Activated T-cell treated with anti-CD3 and anti-CD28 coated beads, Interleukin-2, amount 50 U/mL, for 72 hours (primary cell): ENCODE results near the gene MRAP2. TPM values are rescaled to one million over a fixed set of nuclear protein-coding genes. Genes with fewer than 3 reads are reported as not detected.
"Not testable (repeated sequence)": the region's sequence is repeated elsewhere in the genome, so short reads cannot be mapped to it uniquely, and the experiment has no call there.

ENCODE experiments used
- ATAC-seq, 2 donors: fragments of 150-1000 bp; cut with Tn5 transposase; replicated peaks in 1 of 2; 2 replicates each; pipeline ENCODE4 v1.10.0; 2021; ENCODE audit warnings: moderate library complexity in 2 of 2, mild to moderate bottlenecking in 1 of 2
- DNase-seq, 2 donors: peaks; one replicate each; pipeline ENCODE4 v3.0.0; 2021 to 2022; ENCODE audit warnings: mixed read lengths in 1 of 2
- H3K27ac Mint-ChIP-seq: one replicate; pipeline ENCODE4 v1.8.0; 2022; ENCODE audit warnings: mild to moderate bottlenecking, moderate library complexity, mixed read lengths
- H3K27me3 Mint-ChIP-seq: one replicate; pipeline ENCODE4 v1.8.0; 2022; ENCODE audit warnings: low read depth, mixed read lengths
- H3K36me3 Mint-ChIP-seq, 2 donors: one replicate each; pipeline ENCODE4 v1.8.0; 2022; ENCODE audit warnings: mixed read lengths in 2 of 2, mild to moderate bottlenecking in 1 of 2; ENCODE audit not compliant: insufficient read depth in 2 of 2
- H3K4me1 Mint-ChIP-seq: one replicate; pipeline ENCODE4 v1.8.0; 2022; ENCODE audit warnings: low read depth, mixed read lengths
- H3K4me3 Mint-ChIP-seq, 2 donors: one replicate each; pipeline ENCODE4 v1.8.0; 2022; ENCODE audit warnings: mild to moderate bottlenecking in 2 of 2, mixed read lengths in 2 of 2, moderate library complexity in 2 of 2
- H3K9me3 Mint-ChIP-seq, 2 donors: one replicate each; pipeline ENCODE4 v1.8.0; 2022; ENCODE audit warnings: mixed read lengths in 2 of 2
- total RNA-seq, 2 donors: library from RNA; stranded (reverse); gene quantifications; one replicate each; pipeline ENCODE4 v1.2.3, GENCODE V29; 2022

The MRAP2 gene
- total RNA-seq, 2 donors from 2014 or later, result not detected

GRCh38 chr6:84066536-84066935 is 33.0 kb downstream of the MRAP2 start:
- Mint-ChIP-seq H3K27ac (no peak overlapping the region), H3K9me3 (peaks cover 0 to 5% of the 10 kb centered on the region in 2 donors), H3K4me1 (no peaks in the 10 kb centered on the region), H3K27me3 (no peaks in the 10 kb centered on the region), H3K36me3 (no peaks in the 10 kb centered on the region), H3K4me3 (no peak overlapping the region)
- ATAC-seq, result no peak
- DNase-seq, result no peak

GRCh38 chr6:84068873-84069272 is 35.3 kb downstream of the MRAP2 start:
- not testable (repeated sequence) for H3K27me3 Mint-ChIP-seq

GRCh38 chr6:84072442-84072997 is 38.9 kb downstream of the MRAP2 start:
- Mint-ChIP-seq H3K36me3 (no peaks in the 10 kb centered on the region), H3K4me3 (no peak overlapping the region), H3K27me3 (peaks cover 5% of the 10 kb centered on the region), H3K27ac (no peak overlapping the region), H3K4me1 (no peaks in the 10 kb centered on the region), H3K9me3 (peaks cover 0 to 5% of the 10 kb centered on the region in 2 donors)
- no peak for ATAC-seq
- no peak for DNase-seq

More at GRCh38 chr6:84068873-84069272, 35.3 kb downstream of the MRAP2 start:
- not testable (repeated sequence) for H3K27ac Mint-ChIP-seq, ATAC-seq, H3K36me3 Mint-ChIP-seq, H3K4me1 Mint-ChIP-seq, DNase-seq, H3K4me3 Mint-ChIP-seq, H3K9me3 Mint-ChIP-seq

- H3K9me3 Mint-ChIP-seq, result peaks cover 0 to 9% of the 10 kb centered on the region in 2 donors
- peaks cover 0 to 2% of the 10 kb centered on the region in 2 donors for H3K36me3 Mint-ChIP-seq
- no peak overlapping the region for H3K4me3 Mint-ChIP-seq
- H3K27me3 Mint-ChIP-seq, result peaks cover 14% of the 10 kb centered on the region
- no peak for ATAC-seq
- no peaks in the 10 kb centered on the region for H3K4me1 Mint-ChIP-seq
- no peak for DNase-seq
- no peak overlapping the region for H3K27ac Mint-ChIP-seq
Observed at GRCh38 chr6:84074988-84075781, 41.6 kb downstream of the MRAP2 start.

GRCh38 chr6:84077645-84078044 is 44.1 kb downstream of the MRAP2 start:
- H3K36me3 Mint-ChIP-seq, result peaks cover 0 to 2% of the 10 kb centered on the region in 2 donors
- no peak for ATAC-seq
- no peak overlapping the region for H3K27ac Mint-ChIP-seq
- H3K4me3 Mint-ChIP-seq, result no peak overlapping the region
- DNase-seq, result no peak
- H3K27me3 Mint-ChIP-seq, result peaks cover 14% of the 10 kb centered on the region
- no peaks in the 10 kb centered on the region for H3K4me1 Mint-ChIP-seq
- H3K9me3 Mint-ChIP-seq, result peaks cover 0 to 3% of the 10 kb centered on the region in 2 donors

GRCh38 chr6:84078335-84078734 is 44.8 kb downstream of the MRAP2 start:
- Mint-ChIP-seq H3K36me3 (peaks cover 0 to 2% of the 10 kb centered on the region in 2 donors), H3K9me3 (peaks cover 0 to 3% of the 10 kb centered on the region in 2 donors), H3K4me1 (no peaks in the 10 kb centered on the region), H3K27me3 (peaks cover 14% of the 10 kb centered on the region), H3K27ac (no peak overlapping the region), H3K4me3 (no peak overlapping the region)
- DNase-seq (no peak), ATAC-seq (no peak)

- Mint-ChIP-seq H3K9me3 (peaks cover 0 to 3% of the 10 kb centered on the region in 2 donors), H3K4me3 (no peak overlapping the region), H3K36me3 (peaks cover 0 to 2% of the 10 kb centered on the region in 2 donors), H3K27me3 (peaks cover 18% of the 10 kb centered on the region), H3K4me1 (no peaks in the 10 kb centered on the region), H3K27ac (no peak overlapping the region)
- no peak for DNase-seq
- ATAC-seq, result no peak
Observed at GRCh38 chr6:84081222-84081621, 47.6 kb downstream of the MRAP2 start.

- ATAC-seq (no peak), DNase-seq (no peak)
- Mint-ChIP-seq H3K4me1 (no peaks in the 10 kb centered on the region), H3K27me3 (peaks cover 16% of the 10 kb centered on the region), H3K4me3 (no peak overlapping the region), H3K9me3 (peaks cover 0 to 3% of the 10 kb centered on the region in 2 donors), H3K27ac (no peak overlapping the region), H3K36me3 (peaks cover 0 to 2% of the 10 kb centered on the region in 2 donors)
Observed at GRCh38 chr6:84082689-84083265, 49.2 kb downstream of the MRAP2 start.

- H3K36me3 Mint-ChIP-seq, DNase-seq, H3K9me3 Mint-ChIP-seq, H3K4me1 Mint-ChIP-seq, H3K4me3 Mint-ChIP-seq, H3K27ac Mint-ChIP-seq, ATAC-seq: not testable (repeated sequence)
- peaks cover 14% of the 10 kb centered on the region for H3K27me3 Mint-ChIP-seq
Observed at GRCh38 chr6:84084705-84085104, 51.1 kb downstream of the MRAP2 start.

GRCh38 chr6:84086056-84086455 is 52.5 kb downstream of the MRAP2 start:
- DNase-seq (no peak), ATAC-seq (no peak)
- Mint-ChIP-seq H3K36me3 (no peaks in the 10 kb centered on the region), H3K9me3 (no peaks in the 10 kb centered on the region), H3K27ac (no peak overlapping the region), H3K4me1 (no peaks in the 10 kb centered on the region), H3K4me3 (no peak overlapping the region), H3K27me3 (peaks cover 14% of the 10 kb centered on the region)

- no peaks in the 10 kb centered on the region for H3K4me1 Mint-ChIP-seq
- H3K9me3 Mint-ChIP-seq, result no peaks in the 10 kb centered on the region
- no peak overlapping the region for H3K4me3 Mint-ChIP-seq
- DNase-seq (no peak), ATAC-seq (no peak)
- no peaks in the 10 kb centered on the region for H3K36me3 Mint-ChIP-seq
- H3K27ac Mint-ChIP-seq, result no peak overlapping the region
- peaks cover 14% of the 10 kb centered on the region for H3K27me3 Mint-ChIP-seq
Observed at GRCh38 chr6:84086545-84087429, 53.2 kb downstream of the MRAP2 start.

- no peaks in the 10 kb centered on the region for H3K36me3 Mint-ChIP-seq
Observed at GRCh38 chr6:84089081-84089480, 55.5 kb downstream of the MRAP2 start.

GRCh38 chr6:84089552-84089951 is 56.0 kb downstream of the MRAP2 start:
- H3K27ac Mint-ChIP-seq, result no peak overlapping the region
- H3K4me1 Mint-ChIP-seq, result no peaks in the 10 kb centered on the region
- H3K4me3 Mint-ChIP-seq, result no peak overlapping the region
- DNase-seq (no peak), ATAC-seq (no peak)
- H3K27me3 Mint-ChIP-seq, result peaks cover 14% of the 10 kb centered on the region
- peaks cover 0 to 2% of the 10 kb centered on the region in 2 donors for H3K9me3 Mint-ChIP-seq
- no peaks in the 10 kb centered on the region for H3K36me3 Mint-ChIP-seq

More at GRCh38 chr6:84089081-84089480, 55.5 kb downstream of the MRAP2 start:
- Mint-ChIP-seq H3K9me3 (peaks cover 0 to 2% of the 10 kb centered on the region in 2 donors), H3K27me3 (peaks cover 14% of the 10 kb centered on the region), H3K4me3 (no peak overlapping the region), H3K27ac (no peak overlapping the region), H3K4me1 (no peaks in the 10 kb centered on the region)
- DNase-seq, result no peak
- no peak for ATAC-seq
